Endothelial cell (in vitro differentiated cells): ENCODE data around the gene TCP11L1. TPM values are rescaled to one million over a fixed set of nuclear protein-coding genes. Genes with fewer than 3 reads are reported as not detected.

Experiments
- DNase-seq: peaks from one replicate; pipeline ENCODE4 v3.0.0; 2021; ENCODE audit warnings: low spot score
- H3K27ac Mint-ChIP-seq: one replicate; pipeline ENCODE4 v1.8.0; 2021; ENCODE audit warnings: mixed read lengths, inconsistent platforms; ENCODE audit not compliant: unreplicated experiment
- H3K27me3 Mint-ChIP-seq: one replicate; pipeline ENCODE4 v1.8.0; 2021; ENCODE audit warnings: mild to moderate bottlenecking, moderate library complexity, mixed read lengths, inconsistent platforms; ENCODE audit not compliant: unreplicated experiment
- H3K36me3 Mint-ChIP-seq: one replicate; pipeline ENCODE4 v1.8.0; 2021; ENCODE audit warnings: mild to moderate bottlenecking, low read depth, mixed read lengths, inconsistent platforms; ENCODE audit not compliant: unreplicated experiment
- H3K4me1 Mint-ChIP-seq: one replicate; pipeline ENCODE4 v1.8.0; 2021; ENCODE audit warnings: mild to moderate bottlenecking, mixed read lengths, inconsistent platforms; ENCODE audit not compliant: unreplicated experiment
- H3K4me3 Mint-ChIP-seq: one replicate; pipeline ENCODE4 v1.8.0; 2021; ENCODE audit warnings: mild to moderate bottlenecking, mixed read lengths, inconsistent platforms; ENCODE audit not compliant: unreplicated experiment
- H3K9me3 Mint-ChIP-seq: one replicate; pipeline ENCODE4 v1.8.0; 2021; ENCODE audit warnings: mixed read lengths, inconsistent platforms; ENCODE audit not compliant: unreplicated experiment
- CTCF ChIP-seq: fragments of 200-600 bp; sonication (generic); IDR thresholded peaks from one replicate; pipeline ENCODE4 v1.5.0; 2021; ENCODE audit warnings: antibody characterized with exemption; ENCODE audit not compliant: unreplicated experiment
- total RNA-seq: library from RNA; stranded (reverse); fragmentation: NEBNext Ultra II Directional; extraction: Animal tissue kit (Norgen Biotek cat#: 25700); gene quantifications from one replicate; pipeline ENCODE4 v1.2.1, GENCODE V29; 2021; ENCODE audit not compliant: unreplicated experiment

The TCP11L1 gene
- total RNA-seq, 1 donor from 2014 or later, result 26.2 TPM

GRCh38 chr11:33068611-33069340, 29.4 kb downstream of the TCP11L1 start:
- Mint-ChIP-seq H3K27me3 (peaks cover 2% of the 10 kb centered on the region), H3K9me3 (no peaks in the 10 kb centered on the region), H3K36me3 (peaks cover 19% of the 10 kb centered on the region), H3K4me1 (peaks cover 8% of the 10 kb centered on the region), H3K27ac (no peak overlapping the region), H3K4me3 (no peak overlapping the region)
- no peak for TF ChIP-seq CTCF
- DNase-seq, result no peak

- Mint-ChIP-seq H3K4me3 (no peak overlapping the region), H3K4me1 (no peaks in the 10 kb centered on the region), H3K27me3 (no peaks in the 10 kb centered on the region)
Measured at GRCh38 chr11:33072465-33072864, 33.1 kb downstream of the TCP11L1 start.

GRCh38 chr11:33083918-33084317, 44.5 kb downstream of the TCP11L1 start:
- DNase-seq, result no peak
- Mint-ChIP-seq H3K36me3 (peaks cover 18% of the 10 kb centered on the region), H3K4me3 (no peak overlapping the region), H3K27me3 (no peaks in the 10 kb centered on the region), H3K4me1 (peaks cover 4% of the 10 kb centered on the region), H3K27ac (no peak overlapping the region), H3K9me3 (no peaks in the 10 kb centered on the region)
- no peak for TF ChIP-seq CTCF

More at GRCh38 chr11:33072465-33072864, 33.1 kb downstream of the TCP11L1 start:
- Mint-ChIP-seq H3K9me3 (no peaks in the 10 kb centered on the region), H3K36me3 (peaks cover 35% of the 10 kb centered on the region), H3K27ac (no peak overlapping the region)
- TF ChIP-seq CTCF, result no peak
- no peak for DNase-seq

- Mint-ChIP-seq H3K4me3 (no peak overlapping the region), H3K9me3 (no peaks in the 10 kb centered on the region), H3K27me3 (no peaks in the 10 kb centered on the region), H3K27ac (no peak overlapping the region), H3K4me1 (peaks cover 4% of the 10 kb centered on the region), H3K36me3 (peaks cover 15% of the 10 kb centered on the region)
- DNase-seq, result no peak
- TF ChIP-seq CTCF, result no peak
Measured at GRCh38 chr11:33086017-33086416, 46.6 kb downstream of the TCP11L1 start.

GRCh38 chr11:33089776-33090175, 50.4 kb downstream of the TCP11L1 start:
- Mint-ChIP-seq H3K27me3 (no peaks in the 10 kb centered on the region), H3K9me3 (no peaks in the 10 kb centered on the region), H3K27ac (no peak overlapping the region), H3K36me3 (peaks cover 10% of the 10 kb centered on the region), H3K4me1 (no peaks in the 10 kb centered on the region), H3K4me3 (no peak overlapping the region)
- no peak for TF ChIP-seq CTCF
- DNase-seq, result no peak
